Panc1 (cell line): ENCODE measurements around the gene LEPROT. TPM values are rescaled to one million over a fixed set of nuclear protein-coding genes. Genes with fewer than 3 reads are reported as not detected.

ENCODE experiments used
- ATAC-seq: fragments of 200-7000 bp; cut with Tn5 transposase; 2 replicates; pipeline ENCODE4 v1.9.1; 2020; ENCODE audit warnings: mild to moderate bottlenecking, moderate library complexity
- BruUV-seq: library from RNA; stranded (reverse); fragments of 400-500 nt; replicated peaks from 2 replicates; lab custom pipeline; 2021; lab: Mats Ljungman, UMichigan
- CTCF ChIA-PET: fragments of 300-600 bp; sonication (Branson Sonifier 250); formaldehyde crosslinking; loops from one replicate; lab custom pipeline; 2022; ENCODE audit warnings: antibody characterized with exemption; lab: Charles Lee
- POLR2A ChIA-PET: fragments of 300-600 bp; sonication (Branson Sonifier 250); formaldehyde crosslinking; loops from one replicate; lab custom pipeline; 2022; ENCODE audit warnings: antibody characterized with exemption; lab: Charles Lee
- DNase-seq: peaks from one replicate; pipeline ENCODE4 v3.0.0-alpha.2; 2010; ENCODE audit warnings: low read depth, low spot score
- H3K27ac ChIP-seq: 2 replicates; pipeline ENCODE4 v1.5.1; 2011; ENCODE audit warnings: mild to moderate bottlenecking, low read length, inconsistent platforms
- H3K27me3 ChIP-seq: fragments of 200-500 bp; sonication (Bioruptor generic); 2 replicates; pipeline ENCODE4 v1.6.0; 2014; ENCODE audit warnings: low read length, inconsistent platforms; ENCODE audit not compliant: control insufficient read depth, insufficient read depth
- H3K36me3 ChIP-seq: fragments of 200-500 bp; sonication (Bioruptor generic); 2 replicates; pipeline ENCODE4 v1.5.1; 2014; ENCODE audit warnings: inconsistent platforms, mild to moderate bottlenecking, low read length, moderate library complexity; ENCODE audit not compliant: control insufficient read depth, insufficient read depth
- H3K4me1 ChIP-seq: 2 replicates; pipeline ENCODE4 v1.5.1; 2011; ENCODE audit warnings: inconsistent platforms, mild to moderate bottlenecking, low read length, moderate library complexity; ENCODE audit not compliant: control insufficient read depth, insufficient read depth
- H3K4me3 ChIP-seq, 2 experiments: 2 replicates each; pipeline ENCODE4 v1.5.1; 2011 to 2012; ENCODE audit warnings: low read depth in 2 of 2, low read length in 2 of 2, mild to moderate bottlenecking in 2 of 2, inconsistent platforms in 1 of 2, moderate library complexity in 1 of 2
- H3K9me3 ChIP-seq: fragments of 200-500 bp; sonication (Bioruptor generic); 2 replicates; pipeline ENCODE4 v1.5.1; 2014; ENCODE audit warnings: low read depth, mild to moderate bottlenecking, inconsistent platforms, low read length, moderate library complexity; ENCODE audit not compliant: control insufficient read depth, insufficient read depth
- POLR2AphosphoS5 ChIP-seq: IDR thresholded peaks from 2 replicates; pipeline ENCODE4 v1.6.1; 2012; ENCODE audit warnings: mild to moderate bottlenecking, low read depth, low read length, moderate library complexity
- SIN3A ChIP-seq: IDR thresholded peaks from 2 replicates; pipeline ENCODE4 v1.6.1; 2012; ENCODE audit warnings: low read depth, mild to moderate bottlenecking, low read length, moderate library complexity, borderline replicate concordance; ENCODE audit not compliant: insufficient read depth
- TCF7L2 ChIP-seq: IDR thresholded peaks from 2 replicates; pipeline ENCODE4 v1.6.1; 2011; ENCODE audit warnings: mild to moderate bottlenecking, low read depth, low read length, inconsistent platforms
- in situ Hi-C: cut with HindIII; loops from 2 replicates; pipeline ENCODE4 v1.10.0; 2016; ENCODE audit warnings: low sequenced_read_pairs, low pct_unique_long_range_greater_than_20kb
- intact Hi-C: fragments of 100-400 bp; cut with micrococcal nuclease; formaldehyde crosslinking; loops from one replicate; pipeline ENCODE4 v1.10.0; 2022; ENCODE audit not compliant: unreplicated experiment
- total RNA-seq: library from RNA; stranded (reverse); gene quantifications from one replicate; pipeline ENCODE4 v1.2.1, GENCODE V29; 2021; ENCODE audit not compliant: unreplicated experiment
- TF ChIP-seq, protein P1 (sequence below), 2 experiments: IDR thresholded peaks; 2 replicates each; pipeline ENCODE4 v1.6.1; 2011 to 2012; ENCODE audit warnings: low read depth in 2 of 2, control low read depth in 1 of 2, low read length in 1 of 2, mild to moderate bottlenecking in 1 of 2, moderate library complexity in 1 of 2; ENCODE audit not compliant: insufficient read depth in 1 of 2
- TF ChIP-seq, protein P2 (sequence below): fragments of 450-650 bp; IDR thresholded peaks from 2 replicates; pipeline ENCODE4 v1.5.1; 2017; ENCODE audit warnings: mild to moderate bottlenecking

Gene LEPROT
- total RNA-seq, 1 experiment from 2014 or later: 53.6 TPM

DNA sequence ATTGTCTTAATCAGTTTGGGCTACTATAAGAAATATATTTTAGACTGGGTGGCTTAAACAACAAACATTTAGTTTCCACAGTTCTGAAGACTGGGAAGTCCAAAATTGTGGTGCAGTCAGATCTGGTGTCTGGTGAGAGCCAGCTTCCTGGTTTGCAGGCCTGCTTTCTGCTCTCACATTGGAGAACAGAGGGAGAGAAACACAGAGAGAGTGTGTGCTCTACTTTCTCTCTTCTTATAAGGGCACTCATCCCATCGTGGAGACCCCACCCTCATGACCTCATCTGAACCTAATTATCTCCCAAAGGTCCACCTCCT lies 4.1 kb downstream of the LEPROT start:
- in situ Hi-C loops: no loop called here
- intact Hi-C loops: loop anchor here (10.0 kb wide), 2 partner anchors 190 to 360 kb away; no protein-coding TSS in a partner anchor
- CTCF ChIA-PET: no interaction called here
- peak overlapping the region; percentile 48 for H3K27ac ChIP-seq
- BruUV-seq: no TSS peak
- ATAC-seq (no peak), DNase-seq (no peak)
- H3K9me3 ChIP-seq: no peaks in the 10 kb centered on the region
- TF ChIP-seq, protein P1, sequence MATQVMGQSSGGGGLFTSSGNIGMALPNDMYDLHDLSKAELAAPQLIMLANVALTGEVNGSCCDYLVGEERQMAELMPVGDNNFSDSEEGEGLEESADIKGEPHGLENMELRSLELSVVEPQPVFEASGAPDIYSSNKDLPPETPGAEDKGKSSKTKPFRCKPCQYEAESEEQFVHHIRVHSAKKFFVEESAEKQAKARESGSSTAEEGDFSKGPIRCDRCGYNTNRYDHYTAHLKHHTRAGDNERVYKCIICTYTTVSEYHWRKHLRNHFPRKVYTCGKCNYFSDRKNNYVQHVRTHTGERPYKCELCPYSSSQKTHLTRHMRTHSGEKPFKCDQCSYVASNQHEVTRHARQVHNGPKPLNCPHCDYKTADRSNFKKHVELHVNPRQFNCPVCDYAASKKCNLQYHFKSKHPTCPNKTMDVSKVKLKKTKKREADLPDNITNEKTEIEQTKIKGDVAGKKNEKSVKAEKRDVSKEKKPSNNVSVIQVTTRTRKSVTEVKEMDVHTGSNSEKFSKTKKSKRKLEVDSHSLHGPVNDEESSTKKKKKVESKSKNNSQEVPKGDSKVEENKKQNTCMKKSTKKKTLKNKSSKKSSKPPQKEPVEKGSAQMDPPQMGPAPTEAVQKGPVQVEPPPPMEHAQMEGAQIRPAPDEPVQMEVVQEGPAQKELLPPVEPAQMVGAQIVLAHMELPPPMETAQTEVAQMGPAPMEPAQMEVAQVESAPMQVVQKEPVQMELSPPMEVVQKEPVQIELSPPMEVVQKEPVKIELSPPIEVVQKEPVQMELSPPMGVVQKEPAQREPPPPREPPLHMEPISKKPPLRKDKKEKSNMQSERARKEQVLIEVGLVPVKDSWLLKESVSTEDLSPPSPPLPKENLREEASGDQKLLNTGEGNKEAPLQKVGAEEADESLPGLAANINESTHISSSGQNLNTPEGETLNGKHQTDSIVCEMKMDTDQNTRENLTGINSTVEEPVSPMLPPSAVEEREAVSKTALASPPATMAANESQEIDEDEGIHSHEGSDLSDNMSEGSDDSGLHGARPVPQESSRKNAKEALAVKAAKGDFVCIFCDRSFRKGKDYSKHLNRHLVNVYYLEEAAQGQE (IDR thresholded peaks at IDR 0.05; ENCODE audit: insufficient read depth in 1 of 2, low read depth in 2 of 2, low read length in 1 of 2): no peak
- TF ChIP-seq POLR2AphosphoS5: no peak
- no peak for TF ChIP-seq SIN3A
- TF ChIP-seq TCF7L2: no peak
- TF ChIP-seq, protein P2, sequence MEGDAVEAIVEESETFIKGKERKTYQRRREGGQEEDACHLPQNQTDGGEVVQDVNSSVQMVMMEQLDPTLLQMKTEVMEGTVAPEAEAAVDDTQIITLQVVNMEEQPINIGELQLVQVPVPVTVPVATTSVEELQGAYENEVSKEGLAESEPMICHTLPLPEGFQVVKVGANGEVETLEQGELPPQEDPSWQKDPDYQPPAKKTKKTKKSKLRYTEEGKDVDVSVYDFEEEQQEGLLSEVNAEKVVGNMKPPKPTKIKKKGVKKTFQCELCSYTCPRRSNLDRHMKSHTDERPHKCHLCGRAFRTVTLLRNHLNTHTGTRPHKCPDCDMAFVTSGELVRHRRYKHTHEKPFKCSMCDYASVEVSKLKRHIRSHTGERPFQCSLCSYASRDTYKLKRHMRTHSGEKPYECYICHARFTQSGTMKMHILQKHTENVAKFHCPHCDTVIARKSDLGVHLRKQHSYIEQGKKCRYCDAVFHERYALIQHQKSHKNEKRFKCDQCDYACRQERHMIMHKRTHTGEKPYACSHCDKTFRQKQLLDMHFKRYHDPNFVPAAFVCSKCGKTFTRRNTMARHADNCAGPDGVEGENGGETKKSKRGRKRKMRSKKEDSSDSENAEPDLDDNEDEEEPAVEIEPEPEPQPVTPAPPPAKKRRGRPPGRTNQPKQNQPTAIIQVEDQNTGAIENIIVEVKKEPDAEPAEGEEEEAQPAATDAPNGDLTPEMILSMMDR: no peak
- H3K27me3 ChIP-seq: no peaks in the 10 kb centered on the region
- POLR2A ChIA-PET: no interaction called here
- H3K4me1 ChIP-seq: peaks cover 24% of the 10 kb centered on the region
- H3K4me3 ChIP-seq: no peak overlapping the region
- peaks cover 6% of the 10 kb centered on the region for H3K36me3 ChIP-seq

DNA sequence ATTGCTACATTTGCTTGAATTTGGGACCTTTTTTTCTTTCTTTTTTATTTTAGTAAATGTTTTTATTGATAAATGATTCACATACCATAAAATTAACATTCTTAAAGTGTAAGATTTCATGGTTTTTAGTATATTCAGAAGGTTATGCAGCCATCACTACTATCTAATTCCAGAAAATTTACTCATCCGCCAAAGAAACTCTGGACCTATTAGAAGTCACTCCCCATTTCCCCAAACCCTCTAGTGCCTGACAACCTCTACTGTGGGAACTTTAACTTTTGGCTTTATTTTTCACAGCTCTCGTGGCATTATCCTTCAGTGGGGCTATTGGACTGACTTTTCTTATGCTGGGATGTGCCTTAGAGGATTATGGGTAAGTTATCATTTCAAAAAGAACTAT lies 4.5 kb downstream of the LEPROT start:
- ChIA-PET CTCF (no interaction called here), POLR2A (no interaction called here)
- no TSS peak for BruUV-seq
- in situ Hi-C loops: no loop called here
- Histone ChIP-seq H3K4me1 (peaks cover 24% of the 10 kb centered on the region), H3K4me3 (no peak overlapping the region), H3K9me3 (no peaks in the 10 kb centered on the region), H3K27ac (0 out of 2 replicates have a peak overlapping the region, but pooled peaks have one; percentile 48), H3K36me3 (peaks cover 9% of the 10 kb centered on the region), H3K27me3 (no peaks in the 10 kb centered on the region)
- ATAC-seq (no peak), DNase-seq (no peak)
- TF ChIP-seq TCF7L2 (no peak), SIN3A (no peak), POLR2AphosphoS5 (no peak)
- TF ChIP-seq, protein P1 (IDR thresholded peaks at IDR 0.05; ENCODE audit: insufficient read depth in 1 of 2, low read depth in 2 of 2, low read length in 1 of 2): no peak
- TF ChIP-seq, protein P2: no peak
- intact Hi-C loops: loop anchor here (10.0 kb wide), 2 partner anchors 190 to 360 kb away; no protein-coding TSS in a partner anchor
